Measurements from ENCODE around the gene APOBEC4. TPM values are rescaled to one million over a fixed set of nuclear protein-coding genes. Genes with fewer than 3 reads are reported as not detected.

The APOBEC4 gene
- total and polyA plus RNA-seq, 2 of the 4 experiments (the other 2 are of a cell fraction): not detected

DNA sequence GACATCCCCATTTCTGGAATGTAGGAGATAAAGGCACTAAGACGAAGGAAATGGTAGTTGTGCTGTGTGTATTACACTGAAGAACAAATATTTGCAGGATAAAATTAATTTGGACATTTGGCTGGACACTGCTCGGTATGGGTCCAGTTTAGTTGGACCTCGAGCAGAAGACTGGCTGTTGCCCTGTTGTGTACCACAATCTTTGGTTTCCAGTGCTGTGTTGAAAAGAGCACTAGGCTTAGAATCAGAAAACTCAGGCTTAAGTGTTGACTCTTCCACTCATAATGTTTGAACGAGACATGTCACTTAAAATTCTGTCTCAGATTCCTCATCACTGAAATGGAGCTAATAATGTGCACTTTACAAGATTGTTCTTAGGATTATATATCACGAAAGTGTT, 16.3 kb downstream of the APOBEC4 start:
- DNase-seq (no peak), ATAC-seq (ENCODE audit: low read depth) (no peak)
- Histone ChIP-seq H4K20me1 (ENCODE audit: insufficient read depth, low read length) (peaks cover 3% of the 10 kb centered on the region; the same call in 1 of the 2 replicates), H3K23ac (ENCODE audit: low read depth, low read length) (peak overlapping the region; percentile 13; the same call in 1 of the 2 replicates), H3K14ac (replicated peaks; ENCODE audit: low read depth, low read length) (no peak overlapping the region), H2AFZ (replicated peaks; ENCODE audit: low read length, poor library complexity) (peak overlapping the region; percentile 25), H3K4me1 (ENCODE audit: control insufficient read depth, insufficient read depth, low read length) (no peaks in the 10 kb centered on the region), H4K8ac (ENCODE audit: low read depth in 2 of 2, low read length in 2 of 2) (no peak overlapping the region), H3K27me3 (ENCODE audit: control insufficient read depth, insufficient read depth, low read length) (no peaks in the 10 kb centered on the region), H4K91ac (ENCODE audit: insufficient read depth, low read depth, low read length) (no peak overlapping the region), H2BK5ac (ENCODE audit: low read depth, low read length, poor library complexity, severe bottlenecking) (no peak overlapping the region), H4K5ac (ENCODE audit: low read depth, low read length) (no peak overlapping the region), H3K4me3 (ENCODE audit: insufficient read depth, low read depth, low read length) (peak overlapping the region; percentile 79), H3K36me3 (ENCODE audit: control insufficient read depth, insufficient read depth, low read length) (peaks cover 2% of the 10 kb centered on the region; the same call in 1 of the 2 replicates), H2AK5ac (ENCODE audit: low read depth, low read length) (no peak overlapping the region), H3K9ac (ENCODE audit: low read depth, low read length) (no peak overlapping the region; the same call in 1 of the 2 replicates), H3K79me1 (ENCODE audit: low read depth in 1 of 2, low read length in 2 of 2) (peaks cover 0 to 17% of the 10 kb centered on the region in 2 experiments; a peak in 3 of 4 replicates), H3K18ac (ENCODE audit: low read depth, low read length) (no peak overlapping the region), H2BK20ac (ENCODE audit: low read depth, low read length) (no peak overlapping the region), H3K4ac (ENCODE audit: low read depth, low read length) (no peak overlapping the region), H3K9me3 (ENCODE audit: control insufficient read depth, insufficient read depth, low read length) (no peaks in the 10 kb centered on the region), H3K27ac (ENCODE audit: insufficient read depth, low read length) (no peak overlapping the region), H3K4me2 (ENCODE audit: low read depth, low read length) (peak overlapping the region; percentile 83), H2BK120ac (ENCODE audit: low read depth, low read length) (no peak overlapping the region), H2AK9ac (replicated peaks; ENCODE audit: low read depth, low read length, poor library complexity) (no peak overlapping the region), H2BK15ac (ENCODE audit: low read depth, low read length) (no peak overlapping the region), H3K9me1 (ENCODE audit: insufficient read depth, low read length) (no peaks in the 10 kb centered on the region), H3K56ac (ENCODE audit: extremely low read depth, insufficient read depth, low read length) (no peak overlapping the region)
- dilution Hi-C loops (cut with HindIII; ENCODE audit: low sequenced_read_pairs, unreplicated experiment) (no loop called here), in situ Hi-C loops (cut with MboI; ENCODE audit: low sequenced_read_pairs) (no loop called here), intact Hi-C loops (cut with micrococcal nuclease) (loop anchor here (10.0 kb wide), 2 partner anchors 418 to 748 kb away; partner anchors contain the start of genes C1orf21 and TSEN15)
- ChIA-PET POLR2A (ENCODE audit: unreplicated experiment) (no interaction called here), CTCF (interaction anchor here (1.2 kb wide), 1 partner anchor 19 kb away, joined by 4 read pairs; no protein-coding TSS in a partner anchor)
- WGBS, 2 experiments (ENCODE audit: extremely low coverage in 2 of 2, insufficient read length in 1 of 2): no CpG with 5 or more reads among the region's 5 CpGs
- no TSS peak for BruUV-seq (replicated peaks)
- TF ChIP-seq, protein P1, sequence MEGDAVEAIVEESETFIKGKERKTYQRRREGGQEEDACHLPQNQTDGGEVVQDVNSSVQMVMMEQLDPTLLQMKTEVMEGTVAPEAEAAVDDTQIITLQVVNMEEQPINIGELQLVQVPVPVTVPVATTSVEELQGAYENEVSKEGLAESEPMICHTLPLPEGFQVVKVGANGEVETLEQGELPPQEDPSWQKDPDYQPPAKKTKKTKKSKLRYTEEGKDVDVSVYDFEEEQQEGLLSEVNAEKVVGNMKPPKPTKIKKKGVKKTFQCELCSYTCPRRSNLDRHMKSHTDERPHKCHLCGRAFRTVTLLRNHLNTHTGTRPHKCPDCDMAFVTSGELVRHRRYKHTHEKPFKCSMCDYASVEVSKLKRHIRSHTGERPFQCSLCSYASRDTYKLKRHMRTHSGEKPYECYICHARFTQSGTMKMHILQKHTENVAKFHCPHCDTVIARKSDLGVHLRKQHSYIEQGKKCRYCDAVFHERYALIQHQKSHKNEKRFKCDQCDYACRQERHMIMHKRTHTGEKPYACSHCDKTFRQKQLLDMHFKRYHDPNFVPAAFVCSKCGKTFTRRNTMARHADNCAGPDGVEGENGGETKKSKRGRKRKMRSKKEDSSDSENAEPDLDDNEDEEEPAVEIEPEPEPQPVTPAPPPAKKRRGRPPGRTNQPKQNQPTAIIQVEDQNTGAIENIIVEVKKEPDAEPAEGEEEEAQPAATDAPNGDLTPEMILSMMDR (conservative IDR thresholded peaks at IDR 0.05; ENCODE audit: low read depth, low read length): no peak
- TF ChIP-seq CHD1 (IDR thresholded peaks at IDR 0.05; ENCODE audit: low read depth, low read length) (no peak), NFE2L2 (IDR thresholded peaks at IDR 0.05; ENCODE audit: low read depth, low read length) (no peak), RFX5 (IDR thresholded peaks at IDR 0.05; ENCODE audit: low read depth, low read length) (no peak), MAZ (IDR thresholded peaks at IDR 0.05; ENCODE audit: borderline replicate concordance, low read depth, low read length) (no peak), MAFK (IDR thresholded peaks at IDR 0.05; ENCODE audit: low read depth, low read length) (no peak), BHLHE40 (IDR thresholded peaks at IDR 0.05; ENCODE audit: low read depth, low read length) (no peak), CEBPB (IDR thresholded peaks at IDR 0.05; ENCODE audit: low read depth, low read length) (no peak), MXI1 (IDR thresholded peaks at IDR 0.05; ENCODE audit: borderline replicate concordance, low read depth, low read length) (no peak)
- TF ChIP-seq, protein P2, sequence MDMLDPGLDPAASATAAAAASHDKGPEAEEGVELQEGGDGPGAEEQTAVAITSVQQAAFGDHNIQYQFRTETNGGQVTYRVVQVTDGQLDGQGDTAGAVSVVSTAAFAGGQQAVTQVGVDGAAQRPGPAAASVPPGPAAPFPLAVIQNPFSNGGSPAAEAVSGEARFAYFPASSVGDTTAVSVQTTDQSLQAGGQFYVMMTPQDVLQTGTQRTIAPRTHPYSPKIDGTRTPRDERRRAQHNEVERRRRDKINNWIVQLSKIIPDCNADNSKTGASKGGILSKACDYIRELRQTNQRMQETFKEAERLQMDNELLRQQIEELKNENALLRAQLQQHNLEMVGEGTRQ (IDR thresholded peaks at IDR 0.05; ENCODE audit: low read depth, low read length): no peak
